ENCODE data around the gene ACAD9. TPM values are rescaled to one million over a fixed set of nuclear protein-coding genes. Genes with fewer than 3 reads are reported as not detected.

Gene ACAD9
- total RNA-seq, 1 donor from 2014 or later = 46.5 TPM

DNA sequence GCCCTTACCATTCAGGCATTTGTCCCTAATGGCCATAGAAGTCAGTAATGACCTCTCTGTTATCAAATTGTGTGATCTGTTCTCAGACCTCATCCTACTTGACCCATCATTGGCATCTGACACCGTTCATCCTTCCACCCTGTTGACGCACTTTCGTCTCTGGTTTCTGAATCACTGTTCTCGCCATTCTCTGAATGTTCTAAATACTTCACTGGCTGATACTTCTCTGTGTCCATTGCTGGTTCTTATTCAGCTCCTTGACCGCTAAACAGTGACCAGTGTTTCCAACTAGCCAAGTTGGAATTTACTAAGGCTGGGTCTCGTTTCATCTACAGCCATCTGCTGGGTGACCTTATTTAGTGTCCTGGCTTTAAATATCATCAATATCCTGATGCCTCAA is 2.2 kb downstream of the ACAD9 start:
- H3K27ac Mint-ChIP-seq (ENCODE audit: unreplicated experiment) = peak overlapping the region; percentile 5
- no peaks in the 10 kb centered on the region for H3K9me3 Mint-ChIP-seq (ENCODE audit: unreplicated experiment)
- peaks cover 28% of the 10 kb centered on the region for H3K4me1 Mint-ChIP-seq (ENCODE audit: unreplicated experiment)
- H3K27me3 Mint-ChIP-seq (ENCODE audit: unreplicated experiment) = peaks cover 3% of the 10 kb centered on the region
- H3K36me3 Mint-ChIP-seq (ENCODE audit: low read depth, unreplicated experiment) = peaks cover 4% of the 10 kb centered on the region
- no peak overlapping the region for H3K4me3 Mint-ChIP-seq (ENCODE audit: unreplicated experiment)
- TF ChIP-seq, protein P1, sequence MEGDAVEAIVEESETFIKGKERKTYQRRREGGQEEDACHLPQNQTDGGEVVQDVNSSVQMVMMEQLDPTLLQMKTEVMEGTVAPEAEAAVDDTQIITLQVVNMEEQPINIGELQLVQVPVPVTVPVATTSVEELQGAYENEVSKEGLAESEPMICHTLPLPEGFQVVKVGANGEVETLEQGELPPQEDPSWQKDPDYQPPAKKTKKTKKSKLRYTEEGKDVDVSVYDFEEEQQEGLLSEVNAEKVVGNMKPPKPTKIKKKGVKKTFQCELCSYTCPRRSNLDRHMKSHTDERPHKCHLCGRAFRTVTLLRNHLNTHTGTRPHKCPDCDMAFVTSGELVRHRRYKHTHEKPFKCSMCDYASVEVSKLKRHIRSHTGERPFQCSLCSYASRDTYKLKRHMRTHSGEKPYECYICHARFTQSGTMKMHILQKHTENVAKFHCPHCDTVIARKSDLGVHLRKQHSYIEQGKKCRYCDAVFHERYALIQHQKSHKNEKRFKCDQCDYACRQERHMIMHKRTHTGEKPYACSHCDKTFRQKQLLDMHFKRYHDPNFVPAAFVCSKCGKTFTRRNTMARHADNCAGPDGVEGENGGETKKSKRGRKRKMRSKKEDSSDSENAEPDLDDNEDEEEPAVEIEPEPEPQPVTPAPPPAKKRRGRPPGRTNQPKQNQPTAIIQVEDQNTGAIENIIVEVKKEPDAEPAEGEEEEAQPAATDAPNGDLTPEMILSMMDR (IDR thresholded peaks at IDR 0.05; ENCODE audit: unreplicated experiment) = no peak
- no peak for DNase-seq (ENCODE audit: low spot score)

DNA sequence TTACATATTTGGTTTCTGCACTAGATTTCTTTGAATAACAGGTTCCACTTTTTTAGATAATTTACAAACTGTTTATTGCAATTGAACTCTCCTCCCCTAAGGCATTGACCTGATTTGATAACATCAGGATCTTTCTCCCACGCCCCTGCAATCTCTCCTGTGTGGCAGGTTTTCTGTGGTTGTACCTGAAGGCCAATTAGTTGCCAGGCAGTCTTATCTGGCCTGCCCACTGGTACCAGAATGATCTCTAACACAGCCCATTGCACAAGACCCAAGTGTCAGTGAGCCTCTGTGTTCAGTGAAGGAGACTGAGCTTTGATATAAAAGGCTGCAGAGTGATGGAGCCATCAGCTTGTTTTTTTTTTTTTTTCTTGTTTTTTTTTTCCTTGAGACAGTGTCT is 3.3 kb downstream of the ACAD9 start:
- Mint-ChIP-seq H3K27me3 (ENCODE audit: unreplicated experiment) (peaks cover 3% of the 10 kb centered on the region), H3K4me3 (ENCODE audit: unreplicated experiment) (no peak overlapping the region), H3K4me1 (ENCODE audit: unreplicated experiment) (peaks cover 27% of the 10 kb centered on the region), H3K27ac (ENCODE audit: unreplicated experiment) (no peak overlapping the region), H3K36me3 (ENCODE audit: low read depth, unreplicated experiment) (peaks cover 4% of the 10 kb centered on the region), H3K9me3 (ENCODE audit: unreplicated experiment) (no peaks in the 10 kb centered on the region)
- no peak for DNase-seq (ENCODE audit: low spot score)
- TF ChIP-seq, protein P1 (IDR thresholded peaks at IDR 0.05; ENCODE audit: unreplicated experiment) = no peak

DNA sequence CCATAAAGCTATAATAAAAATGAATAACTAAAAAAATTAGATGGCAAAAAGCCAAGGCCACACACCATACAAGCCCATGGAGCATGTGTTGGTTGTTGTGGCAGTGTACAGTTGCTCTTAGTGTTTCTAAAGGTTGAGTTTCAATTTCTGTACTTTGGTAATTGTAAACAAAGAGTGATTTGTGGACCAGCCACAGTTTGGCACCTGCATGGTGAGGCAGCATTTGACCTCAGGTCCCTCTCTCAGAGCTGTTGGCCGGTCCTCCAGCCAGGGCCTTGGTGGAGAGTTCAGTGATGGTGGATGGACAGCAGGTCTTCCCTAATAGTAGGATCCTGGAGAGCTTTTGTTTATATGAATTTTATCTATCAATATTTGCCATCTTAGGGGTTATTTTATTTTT is 5.6 kb downstream of the ACAD9 start:
- no peaks in the 10 kb centered on the region for H3K9me3 Mint-ChIP-seq (ENCODE audit: unreplicated experiment)
- peaks cover 12% of the 10 kb centered on the region for H3K4me1 Mint-ChIP-seq (ENCODE audit: unreplicated experiment)
- H3K27ac Mint-ChIP-seq (ENCODE audit: unreplicated experiment) = no peak overlapping the region
- H3K4me3 Mint-ChIP-seq (ENCODE audit: unreplicated experiment) = no peak overlapping the region
- TF ChIP-seq, protein P1 (IDR thresholded peaks at IDR 0.05; ENCODE audit: unreplicated experiment) = no peak
- DNase-seq (ENCODE audit: low spot score) = no peak
- no peaks in the 10 kb centered on the region for H3K27me3 Mint-ChIP-seq (ENCODE audit: unreplicated experiment)
- peaks cover 4% of the 10 kb centered on the region for H3K36me3 Mint-ChIP-seq (ENCODE audit: low read depth, unreplicated experiment)

DNA sequence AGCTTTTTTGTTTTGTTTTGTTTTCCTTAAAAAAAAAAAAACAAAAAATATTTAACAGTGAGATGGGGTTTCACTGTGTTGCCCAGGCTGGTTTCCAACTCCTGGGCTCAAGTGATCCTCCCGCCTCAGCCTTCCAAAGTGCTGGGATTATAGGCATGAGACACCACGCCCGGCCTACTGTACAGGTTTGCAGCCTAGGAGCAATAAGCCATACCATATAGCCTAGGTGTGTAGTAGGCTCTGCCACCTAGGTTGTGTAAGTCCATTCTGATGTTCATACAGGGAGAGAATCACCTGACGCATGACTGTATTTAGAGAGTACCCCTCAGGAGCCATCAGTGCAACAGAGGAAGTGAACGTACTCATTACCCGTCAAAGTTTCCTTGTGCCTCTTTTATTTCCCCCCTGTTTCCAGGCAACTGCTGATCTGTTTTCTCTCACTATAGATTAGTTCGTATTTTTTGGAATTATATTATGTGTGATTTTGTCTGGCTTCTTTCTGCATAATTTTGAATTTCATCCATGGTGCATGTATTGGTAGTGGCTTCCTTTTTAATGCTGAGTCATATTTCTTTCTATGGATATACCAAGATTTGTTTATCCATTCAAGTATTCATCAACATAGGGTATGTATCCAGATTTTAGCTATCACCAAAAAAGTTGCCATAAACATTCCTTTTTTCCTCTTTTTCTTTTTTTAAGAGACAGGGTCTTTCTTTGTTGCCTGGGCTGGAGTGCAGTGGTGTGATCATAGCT is 9.9 kb downstream of the ACAD9 start:
- peaks cover 1% of the 10 kb centered on the region for H3K27me3 Mint-ChIP-seq (ENCODE audit: unreplicated experiment)
- H3K27ac Mint-ChIP-seq (ENCODE audit: unreplicated experiment) = peak overlapping the region; percentile 50
- H3K36me3 Mint-ChIP-seq (ENCODE audit: low read depth, unreplicated experiment) = peaks cover 14% of the 10 kb centered on the region
- no peaks in the 10 kb centered on the region for H3K9me3 Mint-ChIP-seq (ENCODE audit: unreplicated experiment)
- no peak for DNase-seq (ENCODE audit: low spot score)
- TF ChIP-seq, protein P1 (IDR thresholded peaks at IDR 0.05; ENCODE audit: unreplicated experiment) = no peak
- H3K4me3 Mint-ChIP-seq (ENCODE audit: unreplicated experiment) = no peak overlapping the region
- no peaks in the 10 kb centered on the region for H3K4me1 Mint-ChIP-seq (ENCODE audit: unreplicated experiment)

All from endothelial cell (in vitro differentiated cells).